Ovary (tissue), 9 donors: ENCODE measurements around the gene NUMBL. TPM values are rescaled to one million over a fixed set of nuclear protein-coding genes. Genes with fewer than 3 reads are reported as not detected.

Source experiments
- DNase-seq, 5 donors: peaks; one replicate each; pipeline ENCODE4 v3.0.0-alpha.2; 2019 to 2020
- H3K27ac ChIP-seq, 2 donors: fragments of 200-600 bp; one replicate each; pipeline versions ENCODE4 v1.5.1 to v1.8.0; 2019 to 2022
- H3K27me3 ChIP-seq: fragments of 200-600 bp; one replicate; pipeline ENCODE4 v1.8.0; 2022
- H3K36me3 ChIP-seq: fragments of 200-600 bp; sonication (generic); one replicate; pipeline ENCODE4 v1.5.1; 2019
- H3K4me1 ChIP-seq: one replicate; pipeline ENCODE4 v1.8.1; 2013; ENCODE audit warnings: mild to moderate bottlenecking, moderate library complexity; ENCODE audit not compliant: insufficient read depth
- H3K4me3 ChIP-seq: fragments of 200-600 bp; sonication (generic); one replicate; pipeline ENCODE4 v1.5.1; 2017
- H3K9me3 ChIP-seq, 2 donors: fragments of 200-600 bp in 1 of 2; sonication (generic) in 1 of 2; one replicate each; pipeline versions ENCODE4 v1.5.1 to v1.8.1; 2013 to 2019; ENCODE audit warnings: mild to moderate bottlenecking in 1 of 2, moderate library complexity in 1 of 2
- EP300 ChIP-seq: sonication (generic); formaldehyde crosslinking; IDR thresholded peaks from one replicate; pipeline ENCODE4 v1.6.1; 2017; ENCODE audit warnings: antibody characterized with exemption
- POLR2A ChIP-seq: fragments of 450-650 bp; IDR thresholded peaks from one replicate; pipeline ENCODE4 v1.6.1; 2017; ENCODE audit warnings: antibody characterized with exemption, mild to moderate bottlenecking, moderate library complexity
- WGBS, 3 donors: extraction: QIAGEN DNeasy Blood & Tissue Kit in 1 of 3; methylation state at CpG; one replicate each; pipeline versions ENCODE4 v1.1.5 to v1.1.7; 2013 to 2017; 5-methylcytosine and 5-hydroxymethylcytosine counted together
- intact Hi-C, 4 donors: fragments of 100-400 bp; cut with DNase I; formaldehyde crosslinking; loops; one replicate each; pipeline versions ENCODE4 v1.11.0 to v1.15.1; 2022 to 2023
- polyA plus RNA-seq, 2 donors: library from polyadenylated mRNA; stranded (reverse); fragments of 200-250 nt in 1 of 2; fragments of 350-450 nt in 1 of 2; fragmentation: Illumina TruSeq in 1 of 2; extraction: RNeasy Lipid Tissue Mini Kit (QIAGEN cat#74804) in 1 of 2; gene quantifications; one replicate each; pipeline ENCODE4 v1.2.3, GENCODE V29; 2013 to 2014
- total RNA-seq, 7 donors: library from RNA; depleted of rRNA in 2 of 7; stranded (reverse); fragments of >200 nt in 2 of 7; fragmentation: NEBNext Ultra II Directional in 3 of 7; extraction: Animal tissue kit (Norgen Biotek cat#: 25700) in 3 of 7; gene quantifications; one replicate each; pipeline versions ENCODE4 v1.1.0 to v1.2.4, GENCODE V29; 2016 to 2023
- TF ChIP-seq, protein P1 (sequence below), 3 donors: fragments of 450-650 bp in 2 of 3; fragments of 200-600 bp in 1 of 3; IDR thresholded peaks; one replicate each; pipeline versions ENCODE4 v1.5.1 to v1.8.0; 2016 to 2022; ENCODE audit warnings: antibody characterized with exemption in 3 of 3, mild to moderate bottlenecking in 1 of 3
- donor health status: DM: no; HTN: no; CAD: no; lungs with moderate emphysema.
- donor health status: DM: no; HTN: no; CAD: no.
- donor health status: Bipolar disorder and iron deficiency.
- donor health status: DM: yes; HTN: yes; CAD: no.
- donor health status: DM: no; HTN: no; CAD: no.
- donor health status: DM: yes; HTN: yes; CAD: no.

Gene NUMBL
- total and polyA plus RNA-seq, 9 donors, result 6.7 to 88.9 (median 62.3) TPM

DNA sequence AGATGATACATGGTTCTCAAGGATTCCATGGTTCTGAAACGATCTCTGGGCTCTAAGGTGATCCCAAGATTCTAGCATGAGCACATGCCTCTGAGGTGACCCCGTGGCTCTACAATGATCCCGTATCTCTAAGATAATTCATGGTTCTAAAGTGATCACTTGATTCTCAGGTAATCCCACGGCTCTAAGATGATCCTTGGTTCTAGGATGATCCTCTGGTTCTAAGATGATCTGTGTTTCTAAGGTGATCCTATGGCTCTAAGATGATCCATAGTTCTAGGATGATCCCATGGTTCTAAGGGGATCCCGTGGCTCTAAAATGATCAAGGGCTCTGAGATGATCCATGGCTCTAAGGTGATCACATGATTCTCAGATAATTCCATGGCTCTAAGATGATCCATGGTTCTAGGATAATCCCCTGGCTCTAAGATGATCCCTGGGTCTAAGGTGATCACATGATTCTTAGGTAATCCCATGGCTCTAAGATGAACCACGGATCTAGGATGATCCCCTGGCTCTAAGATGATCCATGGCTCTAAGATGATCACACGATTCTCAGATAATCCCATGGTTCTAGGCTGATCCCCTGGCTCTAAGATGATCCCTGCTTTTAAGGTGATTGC, 21.3 kb downstream of the NUMBL start:
- peaks cover 3% of the 10 kb centered on the region for H3K4me1 ChIP-seq
- no peaks in the 10 kb centered on the region for H3K36me3 ChIP-seq
- no peaks in the 10 kb centered on the region for H3K27me3 ChIP-seq
- no peak overlapping the region for H3K4me3 ChIP-seq
- intact Hi-C loops, result loop anchor here in 1 of 4 donors (10.0 kb wide), 1 partner anchor 366 kb away; no protein-coding TSS in a partner anchor
- H3K9me3 ChIP-seq, result no peaks in the 10 kb centered on the region
- H3K27ac ChIP-seq, result no peak overlapping the region
- DNase-seq, result no peak
- 87 to 98% (median 96%) methylated on average over 7 of the region's 7 CpGs for WGBS, 3 donors
- TF ChIP-seq, protein P1, sequence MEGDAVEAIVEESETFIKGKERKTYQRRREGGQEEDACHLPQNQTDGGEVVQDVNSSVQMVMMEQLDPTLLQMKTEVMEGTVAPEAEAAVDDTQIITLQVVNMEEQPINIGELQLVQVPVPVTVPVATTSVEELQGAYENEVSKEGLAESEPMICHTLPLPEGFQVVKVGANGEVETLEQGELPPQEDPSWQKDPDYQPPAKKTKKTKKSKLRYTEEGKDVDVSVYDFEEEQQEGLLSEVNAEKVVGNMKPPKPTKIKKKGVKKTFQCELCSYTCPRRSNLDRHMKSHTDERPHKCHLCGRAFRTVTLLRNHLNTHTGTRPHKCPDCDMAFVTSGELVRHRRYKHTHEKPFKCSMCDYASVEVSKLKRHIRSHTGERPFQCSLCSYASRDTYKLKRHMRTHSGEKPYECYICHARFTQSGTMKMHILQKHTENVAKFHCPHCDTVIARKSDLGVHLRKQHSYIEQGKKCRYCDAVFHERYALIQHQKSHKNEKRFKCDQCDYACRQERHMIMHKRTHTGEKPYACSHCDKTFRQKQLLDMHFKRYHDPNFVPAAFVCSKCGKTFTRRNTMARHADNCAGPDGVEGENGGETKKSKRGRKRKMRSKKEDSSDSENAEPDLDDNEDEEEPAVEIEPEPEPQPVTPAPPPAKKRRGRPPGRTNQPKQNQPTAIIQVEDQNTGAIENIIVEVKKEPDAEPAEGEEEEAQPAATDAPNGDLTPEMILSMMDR (IDR thresholded peaks at IDR 0.05), result no peak
- TF ChIP-seq POLR2A (no peak), EP300 (no peak)

DNA sequence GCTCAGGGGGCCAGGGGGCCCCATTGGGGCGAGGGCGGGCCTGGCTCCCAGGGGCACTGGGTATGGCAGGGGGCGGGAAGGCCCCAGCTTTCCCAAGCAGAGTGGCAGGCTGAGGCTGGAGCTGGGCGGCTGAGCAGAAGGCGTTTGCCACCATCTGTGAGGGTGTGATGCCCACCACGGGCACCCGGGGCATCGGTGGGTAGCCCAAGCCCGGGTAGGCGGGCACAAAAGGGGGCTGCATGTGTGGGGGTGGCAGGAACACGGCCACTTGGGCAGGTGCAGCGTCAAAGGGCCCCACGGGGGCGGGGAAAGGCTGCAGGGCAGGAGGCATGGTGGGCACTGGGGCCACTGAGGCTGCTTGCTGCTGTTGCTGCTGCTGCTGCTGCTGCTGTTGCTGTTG, 22.8 kb downstream of the NUMBL start:
- no peaks in the 10 kb centered on the region for H3K9me3 ChIP-seq
- no peaks in the 10 kb centered on the region for H3K36me3 ChIP-seq
- H3K27ac ChIP-seq, result no peak overlapping the region
- 83 to 93% (median 90%) methylated on average over 14 of the region's 14 CpGs for WGBS, 3 donors
- H3K27me3 ChIP-seq, result no peaks in the 10 kb centered on the region
- TF ChIP-seq POLR2A, result no peak
- TF ChIP-seq EP300, result no peak
- TF ChIP-seq, protein P1 (IDR thresholded peaks at IDR 0.05), result no peak
- intact Hi-C loops, result loop anchor here in 1 of 4 donors (10.0 kb wide), 1 partner anchor 367 kb away; no protein-coding TSS in a partner anchor
- no peak overlapping the region for H3K4me3 ChIP-seq
- DNase-seq, result no peak
- peaks cover 8% of the 10 kb centered on the region for H3K4me1 ChIP-seq

DNA sequence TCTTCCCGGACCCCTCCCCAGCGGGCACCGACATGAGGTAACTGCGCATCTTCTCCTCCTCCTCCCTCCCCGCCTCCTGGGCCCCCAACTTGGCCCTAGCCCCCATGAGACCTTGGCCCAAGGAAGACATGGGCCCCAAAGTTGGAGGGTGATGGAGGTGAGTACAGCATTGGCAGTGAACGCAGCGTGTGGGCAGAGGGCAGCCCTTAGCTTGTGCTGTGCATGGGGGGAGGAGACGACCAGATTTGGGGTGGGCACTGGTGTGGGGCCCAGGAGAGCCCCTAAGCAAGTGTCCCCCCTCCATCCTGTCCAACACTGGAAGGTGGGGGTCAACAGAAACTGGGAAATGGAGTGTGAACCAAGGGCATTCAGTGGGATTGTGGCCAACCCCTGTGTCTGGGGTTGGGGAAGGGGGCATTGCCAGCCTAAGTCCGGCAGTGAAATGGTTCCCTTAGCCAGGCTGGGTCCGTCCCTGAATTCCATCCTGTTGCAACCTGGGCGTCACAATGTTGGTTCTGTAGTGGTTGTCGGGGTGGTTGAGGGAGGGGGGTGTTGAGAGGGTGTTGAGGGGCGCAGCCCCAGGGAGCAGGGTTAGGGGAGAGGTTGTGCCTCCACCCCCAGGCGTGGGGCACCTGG, 23.5 kb downstream of the NUMBL start:
- no peak overlapping the region for H3K4me3 ChIP-seq
- 76 to 79% (median 77%) methylated on average over 14 of the region's 14 CpGs for WGBS, 3 donors
- intact Hi-C loops, result loop anchor here in 1 of 4 donors (10.0 kb wide), 1 partner anchor 368 kb away; no protein-coding TSS in a partner anchor
- no peaks in the 10 kb centered on the region for H3K36me3 ChIP-seq
- no peak for DNase-seq
- H3K4me1 ChIP-seq, result peaks cover 8% of the 10 kb centered on the region
- no peaks in the 10 kb centered on the region for H3K27me3 ChIP-seq
- H3K27ac ChIP-seq, result no peak overlapping the region
- no peaks in the 10 kb centered on the region for H3K9me3 ChIP-seq
- TF ChIP-seq, protein P1 (IDR thresholded peaks at IDR 0.05), result no peak
- TF ChIP-seq EP300, result no peak
- no peak for TF ChIP-seq POLR2A

DNA sequence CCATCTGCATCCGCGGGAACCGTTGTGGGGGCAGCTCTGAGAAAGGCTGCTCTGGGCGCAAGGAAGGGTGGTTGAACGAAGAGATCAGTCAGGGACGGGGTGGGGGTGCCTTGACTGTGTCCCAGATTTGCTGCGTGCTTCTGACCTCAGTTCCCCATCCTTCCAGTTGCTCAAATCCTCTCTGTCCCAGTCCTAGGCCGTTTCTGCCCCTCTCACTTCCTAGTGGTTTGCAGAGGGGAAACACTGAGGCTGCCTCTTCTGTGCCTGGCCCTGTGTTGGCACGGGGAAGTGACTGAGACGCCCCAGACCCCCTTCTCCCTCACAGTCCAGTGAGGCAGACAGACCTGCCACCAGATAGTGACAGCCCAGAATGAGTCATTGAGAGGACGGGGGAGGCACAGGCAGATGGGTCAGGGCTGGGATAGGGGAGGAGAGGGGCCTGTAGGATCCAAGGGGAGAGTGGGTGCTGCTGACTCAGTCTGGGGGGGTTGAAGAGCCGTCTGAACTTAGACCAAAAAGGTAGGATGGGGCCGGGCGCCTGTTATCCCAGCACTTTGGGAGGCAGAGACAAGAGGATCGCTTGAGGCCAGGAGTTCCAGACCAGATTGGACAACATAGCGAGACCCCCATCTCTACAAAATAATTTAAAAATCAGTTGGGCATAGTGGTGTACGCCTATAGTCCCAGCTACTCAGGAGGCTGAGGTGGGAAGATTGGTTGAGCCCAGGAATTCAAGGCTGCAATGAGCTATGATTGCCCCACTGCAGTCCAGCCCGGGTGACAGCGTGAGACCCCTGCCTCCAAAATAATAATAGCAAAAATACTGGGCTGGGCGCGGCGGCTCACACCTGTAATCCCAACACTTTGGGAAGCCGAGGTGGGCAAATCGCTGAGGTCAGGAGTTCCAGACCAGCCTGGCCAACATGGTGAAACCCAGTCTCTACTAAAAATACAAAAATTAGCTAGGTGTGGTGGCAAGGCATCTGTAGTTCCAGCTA, 26.5 kb downstream of the NUMBL start:
- Histone ChIP-seq H3K4me3 (peak overlapping the region; percentile 66), H3K36me3 (no peaks in the 10 kb centered on the region), H3K9me3 (no peaks in the 10 kb centered on the region), H3K27ac (peak overlapping the region; percentile 65 to 82), H3K27me3 (no peaks in the 10 kb centered on the region), H3K4me1 (peaks cover 8% of the 10 kb centered on the region)
- 36 to 39% (median 37%) methylated on average over 24 of the region's 24 CpGs for WGBS, 3 donors
- intact Hi-C loops, result loop anchor here (2.0 to 10.0 kb wide), 8 partner anchors 53 to 603 kb away; partner anchors contain the start of genes COQ8B (in 1 of the 4) and ITPKC (in 1 of the 4)
- DNase-seq, result peak in 3 of 5 donors; percentile 47 to 70 (median 65)
- TF ChIP-seq, protein P1 (IDR thresholded peaks at IDR 0.05), result no peak
- TF ChIP-seq POLR2A (no peak), EP300 (no peak)
